ENCODE data around the gene ITGB6. TPM values are rescaled to one million over a fixed set of nuclear protein-coding genes. Genes with fewer than 3 reads are reported as not detected.

ITGB6 gene
- total and polyA plus RNA-seq, 2 of the 8 experiments (the other 6 are each of a cell fraction or from before 2014, with no cell fraction given): not detected

DNA sequence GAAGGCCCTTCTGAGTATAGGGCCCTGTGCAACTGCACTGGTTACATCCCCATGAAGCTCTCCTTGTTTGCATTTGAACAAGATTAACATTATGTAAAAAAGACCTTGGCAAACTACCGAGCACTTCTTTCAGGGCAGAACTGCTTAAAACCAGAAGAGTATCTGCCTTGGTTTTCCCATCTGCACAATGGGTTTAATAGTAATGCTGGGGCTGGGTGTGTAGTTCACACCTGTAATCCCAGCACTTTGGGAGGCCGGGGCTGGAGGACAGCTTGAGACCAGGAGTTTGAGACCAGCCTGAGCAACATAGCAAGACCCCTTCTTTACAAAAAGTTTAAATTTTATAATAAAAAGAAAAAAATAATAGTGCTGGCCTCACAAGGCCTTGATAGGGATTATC lies 146.1 kb downstream of the ITGB6 start:
- TF ChIP-seq KDM1A (IDR thresholded peaks at IDR 0.05; ENCODE audit: borderline replicate concordance, low read length) (peak; percentile 84), HDAC2 (IDR thresholded peaks at IDR 0.05; ENCODE audit: borderline replicate concordance in 1 of 2, low read depth in 2 of 2, low read length in 2 of 2) (peak in 1 of 2 experiments; percentile 77; a peak in 1 of 4 replicates), RFX5 (IDR thresholded peaks at IDR 0.05; ENCODE audit: borderline replicate concordance, low read depth, low read length) (no peak)
- no peak overlapping the region for H3K27ac ChIP-seq (ENCODE audit: low read depth, low read length)
- no peaks in the 10 kb centered on the region for H3K79me2 ChIP-seq (ENCODE audit: control insufficient read depth in 1 of 2, insufficient read depth in 2 of 2, low read length in 2 of 2)
- H3K9me3 ChIP-seq (ENCODE audit: insufficient read depth in 2 of 2, low read depth in 1 of 2, low read length in 1 of 2): no peaks in the 10 kb centered on the region
- H2AFZ ChIP-seq (ENCODE audit: low read length): no peak overlapping the region
- no peak overlapping the region for H3K9ac ChIP-seq (replicated peaks in 1 of 4; ENCODE audit: extremely low read depth in 1 of 4, low read depth in 3 of 4, low read length in 3 of 4)
- H2BK120ac ChIP-seq (replicated peaks; ENCODE audit: low read depth, low read length): no peak overlapping the region
- no peak overlapping the region for H2BK15ac ChIP-seq (ENCODE audit: low read length)
- DNase-seq (ENCODE audit: low read depth in 1 of 2, low spot score in 2 of 2) (no peak), FAIRE-seq (no peak)
- H3K18ac ChIP-seq (ENCODE audit: extremely low read depth, low read length): no peak overlapping the region
- ChIA-PET POLR2A (ENCODE audit: partially characterized antibody) (interaction anchor here (1.2 kb wide), 1 partner anchor 11 kb away, joined by 3 read pairs; no protein-coding TSS in a partner anchor), CTCF (ENCODE audit: partially characterized antibody) (interaction anchor here (0.6 to 3.0 kb wide), 2 partner anchors 9 to 966 kb away, joined by 4 to 13 read pairs; no protein-coding TSS in a partner anchor)
- no peaks in the 10 kb centered on the region for H3K79me1 ChIP-seq (ENCODE audit: low read depth, low read length)
- H3K27me3 ChIP-seq (replicated peaks in 1 of 4; ENCODE audit: control insufficient read depth in 3 of 4, extremely low read depth in 1 of 4, insufficient read depth in 3 of 4, low read length in 3 of 4): no peaks in the 10 kb centered on the region
- no peak overlapping the region for H2BK12ac ChIP-seq (ENCODE audit: low read depth, low read length)
- 93% methylated on average over 2 of the region's 2 CpGs; no CpG with 5 or more reads in 1 of the 2 experiments for WGBS, 2 experiments (ENCODE audit: extremely low coverage in 1 of 2, insufficient coverage in 1 of 2, insufficient read length in 1 of 2, insufficient replicate concordance in 2 of 2, low coverage in 1 of 2, low lambda C conversion rate in 2 of 2, missing lambda C conversion rate in 1 of 2)
- no peak overlapping the region for H4K91ac ChIP-seq (replicated peaks; ENCODE audit: insufficient read length, low read length)
- no peaks in the 10 kb centered on the region; a peak in 1 of 8 replicates for H3K36me3 ChIP-seq (ENCODE audit: control insufficient read depth in 2 of 4, insufficient read depth in 4 of 4, low read length in 3 of 4)
- H2BK20ac ChIP-seq (ENCODE audit: low read length): no peak overlapping the region
- H3K23ac ChIP-seq (ENCODE audit: insufficient read length): no peak overlapping the region
- H3K56ac ChIP-seq (replicated peaks; ENCODE audit: insufficient read length, low read depth, low read length): no peak overlapping the region
- H4K20me1 ChIP-seq (replicated peaks in 1 of 2; ENCODE audit: control insufficient read depth in 1 of 2, insufficient read depth in 2 of 2, low read length in 2 of 2): no peaks in the 10 kb centered on the region
- H3K23me2 ChIP-seq (ENCODE audit: low read depth, low read length): no peaks in the 10 kb centered on the region
- H3K14ac ChIP-seq (ENCODE audit: insufficient read length): no peak overlapping the region
- no peak overlapping the region for H3K4ac ChIP-seq (replicated peaks; ENCODE audit: insufficient read length, low read depth, low read length)
- H3K4me2 ChIP-seq (ENCODE audit: insufficient read depth in 1 of 2, low read depth in 2 of 2, low read length in 2 of 2): no peak overlapping the region
- no peak overlapping the region for H3K4me3 ChIP-seq (ENCODE audit: extremely low read depth in 1 of 4, insufficient read depth in 2 of 4, low read depth in 3 of 4, low read length in 4 of 4)
- no peak overlapping the region for H2AK5ac ChIP-seq (ENCODE audit: low read depth, low read length)
- H2BK5ac ChIP-seq (ENCODE audit: low read depth, low read length): no peak overlapping the region
- H4K8ac ChIP-seq (ENCODE audit: extremely low read depth, insufficient read depth, low read length): no peak overlapping the region
- peaks cover 0 to 7% (median 4%) of the 10 kb centered on the region in 4 experiments; a peak in 3 of 7 replicates for H3K4me1 ChIP-seq (replicated peaks in 1 of 4; ENCODE audit: control insufficient read depth in 3 of 4, insufficient read depth in 4 of 4, low read length in 3 of 4)
- H4K5ac ChIP-seq (ENCODE audit: insufficient read length, low read depth, low read length): no peak overlapping the region

Data from H1 (cell line).